Left colon (tissue), 2 donors: Measurements from ENCODE around the gene SLC13A5. TPM values are rescaled to one million over a fixed set of nuclear protein-coding genes. Genes with fewer than 3 reads are reported as not detected.

Experiments
- ATAC-seq: fragments of 200-7000 bp; cut with Tn5 transposase; one replicate; pipeline ENCODE4 v1.9.1; 2020; ENCODE audit warnings: mild to moderate bottlenecking, moderate library complexity
- DNase-seq, 2 donors: peaks; one replicate each; pipeline ENCODE4 v3.0.0-alpha.2; 2020
- intact Hi-C, 2 donors: fragments of 100-400 bp; cut with DNase I in 1 of 2; cut with micrococcal nuclease in 1 of 2; formaldehyde crosslinking; loops; one replicate each; pipeline versions ENCODE4 v1.11.2 to v1.14.0; 2022; cut with DNase I, micrococcal nuclease
- total RNA-seq, 2 donors: library from RNA; stranded (reverse); fragmentation: NEBNext Ultra II Directional; extraction: Animal tissue kit (Norgen Biotek cat#: 25700); gene quantifications; one replicate each; pipeline ENCODE4 v1.2.1, GENCODE V29; 2021
- donor health status: DM: no; HTN: no; CAD: no.
- donor health status: DM: yes; HTN: yes; CAD: no.

SLC13A5 gene
- total RNA-seq, 2 donors from 2014 or later, result not detected

DNA sequence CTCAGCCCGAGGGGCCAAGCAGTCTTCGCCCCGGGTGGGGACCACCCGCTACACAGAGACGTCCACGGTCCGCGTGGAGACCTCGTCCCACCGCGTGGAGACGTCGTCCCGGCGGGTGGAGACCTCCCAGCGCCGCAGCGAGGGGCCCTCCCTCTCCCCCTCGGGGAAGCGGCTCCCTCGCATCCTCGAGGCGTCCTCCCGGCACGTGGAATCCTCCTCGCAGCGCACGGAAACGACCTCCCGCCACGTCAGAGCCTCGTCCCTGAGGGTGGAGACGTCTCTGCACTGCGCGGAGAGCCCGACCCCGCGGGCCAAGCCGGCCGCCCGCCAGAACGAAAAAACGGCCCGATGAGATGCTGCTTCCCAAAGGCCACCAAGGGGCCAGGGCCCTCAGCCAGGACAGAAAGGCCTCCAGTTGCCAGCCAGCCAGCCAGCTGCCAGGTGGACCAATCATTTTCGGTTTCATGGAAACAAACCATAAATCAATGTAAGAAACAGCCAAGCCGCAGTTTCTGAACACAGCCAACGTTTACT is 61.2 kb downstream of the SLC13A5 start:
- intact Hi-C loops, result no loop called here
- DNase-seq, result peak; percentile 62 to 75
- ATAC-seq, result peak; percentile 51

DNA sequence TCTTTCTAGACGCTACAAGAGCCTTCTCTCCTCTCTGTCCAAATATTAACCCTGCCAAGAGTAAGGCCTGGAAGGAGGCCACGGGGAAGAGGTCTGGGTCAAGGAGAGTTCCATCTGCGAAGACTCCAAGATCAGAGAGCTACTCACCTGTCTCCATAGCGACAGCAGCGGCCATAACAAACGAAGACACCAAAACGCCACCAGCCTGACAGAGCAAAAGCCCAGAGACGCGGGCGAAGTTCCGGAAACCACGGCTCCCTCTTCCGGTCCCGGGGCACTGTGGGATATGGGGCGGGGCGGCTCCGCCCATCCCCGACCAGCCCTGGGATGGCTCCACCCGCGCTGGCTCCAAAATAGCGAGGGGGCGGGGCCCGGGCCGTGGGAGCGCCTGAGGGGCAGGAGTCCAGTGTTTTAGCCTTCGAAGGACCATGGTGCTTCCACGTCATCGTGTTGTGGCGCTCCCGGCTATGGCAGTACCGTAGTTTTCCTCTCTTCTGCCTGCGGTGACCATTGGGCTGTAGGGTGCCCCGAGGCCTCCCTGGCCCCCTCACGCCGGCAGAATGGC is 61.7 kb downstream of the SLC13A5 start, which contains the start of the genes C17orf100 and MED31:
Gene C17orf100, plus strand, starts transcription at position 409 of the 565 bp plus-strand sequence. Its CDS starts 152 bp downstream, at position 561.
Gene MED31, minus strand, starts transcription at position 252 of the 565 bp plus-strand sequence. Its CDS starts 77 bp downstream, at position 175.
- intact Hi-C loops, result no loop called here
- DNase-seq (peak; percentile 94 to 97), ATAC-seq (peak; percentile 92)

DNA sequence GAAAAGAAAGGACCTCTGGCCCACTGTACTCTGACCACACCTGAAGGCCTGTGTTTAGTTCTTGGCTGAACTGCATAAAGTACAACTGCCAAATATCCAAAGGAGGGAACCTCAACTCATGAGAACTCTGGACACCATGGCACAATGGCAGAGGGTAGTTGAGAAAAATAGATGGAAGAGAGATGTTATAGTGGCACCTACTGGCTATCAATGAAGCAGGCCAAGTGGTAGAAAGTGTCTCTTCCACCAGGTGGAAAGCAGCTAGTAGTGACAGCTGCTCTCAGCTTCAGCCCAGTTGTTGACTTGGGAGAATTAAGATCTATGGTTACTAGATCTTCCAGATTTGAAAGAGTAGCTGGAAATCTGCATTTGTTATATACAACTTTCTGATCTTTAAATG is 65.0 kb downstream of the SLC13A5 start:
- intact Hi-C loops, result no loop called here
- DNase-seq (no peak), ATAC-seq (no peak)

DNA sequence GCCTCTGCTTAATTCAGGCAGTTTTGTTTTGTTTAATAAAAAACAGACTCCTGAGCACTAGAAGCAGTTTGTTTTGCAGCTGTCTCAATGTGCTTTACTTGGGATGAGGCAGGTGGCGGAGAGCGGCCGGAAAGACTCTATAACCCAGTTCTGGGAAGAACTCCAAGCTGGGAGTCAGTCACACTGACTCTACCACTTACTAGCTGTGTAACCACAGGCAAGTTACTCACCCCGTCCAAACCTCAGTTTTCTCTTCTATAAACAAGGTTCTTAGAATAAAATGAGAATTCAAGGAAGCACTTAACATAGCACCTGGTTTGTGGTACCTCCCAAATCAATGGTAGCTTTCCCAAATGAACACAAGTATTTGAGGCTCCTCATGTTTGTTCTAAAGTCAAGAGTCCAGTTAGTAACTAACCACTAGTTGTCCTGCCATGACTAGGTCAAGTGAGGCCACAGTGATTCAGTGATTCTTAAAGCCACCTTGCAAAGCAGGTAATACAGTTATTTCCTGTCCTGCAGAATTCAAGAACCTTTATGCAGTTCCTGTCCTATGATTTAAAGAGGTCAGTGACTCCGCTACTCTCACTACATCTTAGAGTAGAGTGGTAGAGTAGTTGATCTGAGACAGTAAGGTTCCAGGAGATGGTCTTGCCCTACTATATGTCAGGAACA is 69.6 kb downstream of the SLC13A5 start:
- intact Hi-C loops, result no loop called here
- ATAC-seq, result no peak
- no peak for DNase-seq

DNA sequence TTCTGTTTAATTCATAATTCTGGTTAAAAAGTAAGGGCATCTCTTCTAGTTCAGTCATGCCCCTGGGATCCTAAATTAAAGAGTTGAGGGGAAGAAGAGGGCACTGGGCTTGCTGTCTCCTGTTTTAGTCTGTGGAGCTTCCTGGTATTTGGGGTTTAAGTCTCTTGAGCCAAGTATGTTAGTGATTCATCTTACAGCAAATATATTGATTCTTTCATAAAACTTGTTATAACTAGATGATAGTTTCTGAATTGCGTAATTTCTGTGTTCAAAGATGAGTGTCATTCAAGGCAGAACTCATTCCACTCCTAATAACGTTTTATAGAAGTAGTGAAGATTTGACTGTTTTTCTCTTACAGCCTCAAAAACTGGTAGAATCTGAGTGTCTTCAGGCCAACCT is 70.6 kb downstream of the SLC13A5 start:
- ATAC-seq (no peak), DNase-seq (no peak)
- intact Hi-C loops, result no loop called here

DNA sequence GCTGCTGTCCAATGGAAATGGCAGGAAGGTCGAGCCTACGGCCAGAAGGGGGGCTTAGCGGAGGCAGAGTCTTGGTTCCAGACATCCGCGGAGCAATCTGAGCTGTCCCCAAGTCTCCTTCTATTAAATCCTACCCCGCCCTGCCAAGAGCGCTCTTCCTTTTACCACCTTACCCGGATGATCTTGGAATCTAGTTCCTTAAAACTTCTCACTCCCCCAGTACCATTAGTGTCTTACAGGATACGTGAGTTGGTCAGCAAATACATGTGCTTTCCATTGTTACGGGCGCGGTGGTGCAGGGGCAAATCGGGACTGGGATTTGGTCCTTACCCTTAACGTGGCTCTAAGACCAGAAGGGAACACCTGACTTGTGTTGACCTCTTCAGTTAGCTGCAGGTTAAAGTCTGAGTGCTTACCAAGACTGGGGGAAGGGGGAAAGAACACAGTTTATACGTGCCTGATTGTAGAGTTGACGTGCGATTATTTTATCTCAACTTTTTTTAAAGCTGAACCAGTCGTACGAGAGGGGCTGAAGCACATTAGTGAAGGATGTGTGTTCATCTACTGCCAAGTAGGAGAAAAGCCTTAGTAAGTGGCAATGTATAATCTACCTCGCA is 71.8 kb downstream of the SLC13A5 start:
- ATAC-seq (peak; percentile 52), DNase-seq (no peak)
- intact Hi-C loops, result no loop called here

DNA sequence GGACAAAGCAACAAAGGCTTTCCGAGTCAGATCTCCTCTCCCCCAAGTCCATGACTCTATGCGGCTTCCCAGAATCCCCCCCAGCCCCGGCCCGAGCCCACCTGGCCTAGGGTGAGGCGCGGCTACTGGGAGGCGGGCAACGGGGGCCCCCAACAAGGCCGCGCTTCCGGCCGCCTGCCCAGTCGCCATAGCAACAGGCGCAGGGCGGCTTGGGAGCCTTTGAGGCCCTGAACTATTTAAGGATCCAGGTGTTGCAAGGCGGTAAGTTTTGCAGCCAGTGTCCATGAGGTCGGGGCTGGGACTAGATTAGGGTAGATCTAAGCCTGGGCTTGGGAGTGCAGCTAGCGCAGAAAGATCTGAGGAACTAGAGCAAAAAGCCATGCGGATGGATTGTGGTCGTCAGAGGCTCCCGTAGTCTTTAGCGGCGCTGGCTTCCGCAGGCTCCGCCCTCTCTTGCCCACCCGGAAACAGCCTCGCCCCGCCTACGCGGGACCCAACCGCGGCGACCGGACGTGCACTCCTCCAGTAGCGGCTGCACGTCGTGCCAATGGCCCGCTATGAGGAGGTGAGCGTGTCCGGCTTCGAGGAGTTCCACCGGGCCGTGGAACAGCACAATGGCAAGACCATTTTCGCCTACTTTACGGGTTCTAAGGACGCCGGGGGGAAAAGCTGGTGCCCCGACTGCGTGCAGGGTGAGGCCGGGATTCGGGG is 72.5 kb downstream of the SLC13A5 start, which contains the start of the genes KIAA0753 and TXNDC17:
Gene KIAA0753, minus strand, starts transcription at position 176 of the 711 bp plus-strand sequence. CDS start 5,608 bp downstream, outside the sequence.
Gene TXNDC17, plus strand, starts transcription at position 525 of the 711 bp plus-strand sequence. Its CDS starts 23 bp downstream, at position 548.
- ATAC-seq (peak; percentile 87), DNase-seq (peak; percentile 93 to 96)
- intact Hi-C loops, result no loop called here

DNA sequence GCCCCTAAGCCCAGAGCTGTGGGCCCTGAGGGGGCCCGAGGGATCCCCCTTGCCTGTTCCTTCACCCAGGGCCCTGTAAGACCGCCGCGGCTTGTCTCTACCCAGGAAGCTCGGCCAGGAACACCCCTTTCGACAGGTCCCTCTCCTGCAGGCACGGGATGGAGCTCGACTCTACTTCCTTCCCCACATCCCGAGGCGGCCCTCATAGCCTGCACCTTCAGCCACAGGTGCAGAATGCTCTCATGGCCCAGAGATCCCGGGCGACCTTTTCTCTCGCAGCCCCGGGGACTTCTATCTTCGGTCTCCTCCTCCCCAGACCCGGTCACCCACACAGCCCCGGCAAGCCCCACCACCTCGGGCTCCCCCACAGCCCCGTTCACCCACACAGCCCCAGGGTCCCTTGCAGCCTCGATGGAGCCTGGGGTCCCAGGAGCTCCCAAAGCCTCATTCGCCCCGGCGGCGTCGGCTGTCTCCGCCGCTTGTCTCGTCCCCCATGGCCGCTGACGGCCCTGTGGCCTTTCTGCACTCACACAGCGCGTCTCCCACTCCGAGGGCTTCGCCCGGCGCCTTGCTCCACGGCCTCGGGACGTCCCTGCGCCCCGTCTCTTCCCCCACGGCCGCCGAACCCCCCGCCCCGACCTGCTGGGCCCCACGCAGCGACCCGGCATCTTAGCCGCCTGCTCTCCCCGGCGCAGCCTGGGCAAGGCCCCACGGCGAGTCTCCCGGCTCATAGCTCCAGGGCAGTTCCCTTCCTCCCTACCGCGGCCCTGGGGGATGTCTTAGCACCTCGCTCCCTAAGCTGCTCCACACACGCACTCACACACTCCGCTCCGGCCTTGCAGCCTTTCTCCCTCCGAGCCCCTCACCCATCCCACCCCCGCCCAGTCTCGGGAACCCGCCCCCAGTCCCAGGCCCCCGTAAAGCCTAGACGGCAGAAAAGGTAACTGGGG is 73.3 kb downstream of the SLC13A5 start:
- DNase-seq (peak; percentile 37 to 55), ATAC-seq (peak; percentile 54)
- intact Hi-C loops, result no loop called here

DNA sequence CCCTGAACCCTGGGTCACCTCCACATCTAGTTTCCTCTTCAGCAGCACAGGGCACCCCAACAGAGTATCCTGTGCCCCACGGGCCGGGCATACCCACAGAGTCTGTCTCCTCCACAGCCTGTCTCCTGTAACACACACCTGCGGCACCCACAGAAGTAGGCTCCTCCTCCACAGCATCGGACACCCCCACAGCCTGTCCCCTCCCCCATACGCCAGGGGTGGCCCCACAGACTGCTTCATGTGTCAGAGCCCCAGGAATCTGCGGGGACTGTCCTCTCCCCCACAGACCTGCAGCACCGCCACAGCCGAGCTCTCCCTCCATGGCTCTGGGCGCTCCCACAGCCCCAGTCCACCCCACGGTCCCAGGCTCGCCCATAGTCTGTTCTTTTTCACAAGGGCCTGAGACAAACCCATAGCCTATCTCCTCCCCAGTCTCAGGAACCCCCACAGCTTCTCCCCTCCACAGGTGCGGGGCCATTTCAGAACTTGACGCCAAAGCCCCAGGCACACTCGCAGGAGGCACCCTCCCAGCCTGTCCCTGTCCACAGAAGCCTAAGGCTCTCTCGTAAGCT is 74.1 kb downstream of the SLC13A5 start:
- ATAC-seq (no peak), DNase-seq (peak in 1 of 2 donors; percentile 29)
- intact Hi-C loops, result no loop called here

DNA sequence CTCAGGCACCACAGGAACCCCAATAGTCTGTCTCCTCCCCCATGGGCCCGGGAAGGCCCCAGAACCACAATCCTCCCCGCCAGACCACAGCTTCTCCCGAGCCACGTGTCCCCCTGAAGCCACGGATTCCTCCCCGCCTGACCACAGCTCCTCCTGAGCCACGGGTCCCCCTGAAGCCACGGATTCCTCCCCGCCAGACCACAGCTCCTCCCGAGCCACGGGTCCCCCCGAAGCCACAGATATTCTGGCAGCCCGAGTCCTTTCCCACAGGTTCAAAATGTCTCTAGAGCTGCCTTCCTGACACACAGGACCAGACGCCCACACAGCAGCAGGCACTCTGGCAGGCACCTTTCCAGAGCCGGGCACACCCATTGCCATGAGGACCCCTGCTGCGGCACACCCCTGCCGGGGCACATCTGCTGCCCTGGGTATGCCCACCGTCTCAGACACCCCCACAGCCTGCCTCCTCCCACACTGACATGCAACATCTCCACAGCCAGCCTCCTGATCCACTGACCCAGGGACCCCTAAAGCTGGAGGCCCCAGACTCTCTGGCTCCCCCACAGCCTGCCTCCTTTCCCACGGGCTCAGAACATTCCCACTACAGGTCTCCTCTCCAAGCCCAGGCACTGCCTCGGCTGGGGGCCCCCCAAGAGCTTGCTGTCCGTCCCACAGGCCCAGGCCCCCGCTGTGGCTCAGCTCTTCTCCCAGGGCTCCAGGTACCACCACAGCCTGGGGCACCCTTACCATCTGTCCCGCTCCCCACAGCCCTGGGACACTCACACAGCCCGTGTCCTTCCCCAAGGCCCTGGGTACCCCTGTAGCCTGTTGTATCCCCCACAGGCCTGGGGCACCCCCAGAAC is 74.9 kb downstream of the SLC13A5 start:
- DNase-seq (no peak), ATAC-seq (no peak)
- intact Hi-C loops, result no loop called here

DNA sequence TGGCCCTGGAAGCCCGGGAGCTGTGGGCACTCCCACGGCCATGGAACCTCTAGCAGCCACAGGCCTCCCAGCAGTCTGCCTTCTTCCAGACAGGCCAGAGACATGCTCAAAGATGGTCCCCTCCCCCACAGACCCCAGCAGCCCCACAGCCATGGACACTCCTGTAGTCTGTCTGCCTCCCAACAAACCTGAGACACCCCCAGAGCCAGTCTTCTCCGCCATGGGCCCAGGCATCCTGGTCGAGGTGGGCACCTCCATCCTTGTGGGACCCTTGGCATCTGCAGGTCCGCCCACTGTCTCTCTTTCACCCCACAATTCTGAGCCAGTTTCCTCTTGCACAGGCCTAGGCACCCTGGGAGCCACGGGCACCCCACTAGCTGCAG is 75.7 kb downstream of the SLC13A5 start:
- ATAC-seq, result no peak
- no peak for DNase-seq
- intact Hi-C loops, result no loop called here

DNA sequence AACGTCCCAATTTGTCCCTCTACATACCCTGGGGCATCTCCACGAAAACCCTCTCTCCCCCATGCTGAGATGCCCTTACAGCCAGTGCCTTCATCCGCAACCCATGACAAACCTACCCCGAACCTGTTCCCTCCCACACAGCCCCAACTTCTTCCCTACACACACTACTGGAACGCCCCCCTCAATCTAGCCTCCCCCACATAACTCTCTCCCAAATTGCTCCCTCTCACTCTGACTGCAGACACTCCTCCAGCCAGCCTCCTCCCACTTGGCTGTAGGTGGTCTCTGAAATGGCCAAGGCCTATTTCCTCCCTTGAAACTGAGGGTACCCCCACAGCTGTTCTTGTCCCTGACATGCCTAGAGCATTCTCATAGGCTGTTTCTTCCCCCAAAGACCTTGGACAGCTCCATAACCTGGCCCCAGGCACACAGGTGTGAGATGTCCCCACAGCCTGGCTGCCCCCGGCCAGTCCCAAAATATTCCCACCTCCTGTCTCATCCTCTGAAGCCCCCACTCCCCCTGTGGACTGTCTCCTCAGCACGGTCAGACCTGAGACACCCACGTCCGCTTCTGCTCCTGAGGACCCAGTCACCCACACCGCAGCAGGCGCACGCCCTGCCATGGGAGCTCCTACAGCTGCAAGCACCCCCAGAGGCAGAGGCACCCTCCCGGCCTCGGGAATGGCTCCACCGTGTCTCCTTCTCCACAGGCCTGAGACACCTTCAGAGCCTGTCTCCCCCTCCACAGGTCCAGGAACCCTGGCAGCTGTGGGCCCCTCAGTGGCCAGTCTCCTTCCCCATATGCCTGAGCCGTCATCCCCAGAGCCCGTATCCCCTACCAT is 76.3 kb downstream of the SLC13A5 start:
- intact Hi-C loops, result no loop called here
- ATAC-seq, result no peak
- DNase-seq, result no peak

DNA sequence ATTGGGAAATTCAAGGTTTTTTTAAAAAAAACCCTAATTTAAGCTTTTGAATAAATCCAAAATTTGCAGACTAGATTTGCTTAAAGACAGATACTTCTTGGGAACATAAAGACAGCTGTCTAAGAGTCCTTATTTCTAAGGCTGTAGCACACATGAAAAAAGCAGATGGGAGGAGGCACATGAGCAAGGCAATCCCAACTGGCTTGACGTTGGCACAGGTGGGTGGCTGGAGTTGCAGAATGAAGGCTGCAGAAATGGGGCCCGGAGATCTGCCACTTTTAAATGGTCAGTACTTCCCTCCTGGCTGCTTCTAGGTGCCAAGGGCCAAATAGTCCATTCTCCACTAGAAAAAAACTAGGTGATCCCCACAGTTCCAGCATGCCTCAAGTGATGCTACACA is 77.1 kb downstream of the SLC13A5 start:
- intact Hi-C loops, result no loop called here
- DNase-seq, result no peak
- ATAC-seq, result no peak
